22Rv1 (cell line): ENCODE data around the gene GAPVD1.
"Not testable (repeated sequence)": the region's sequence is repeated elsewhere in the genome, so short reads cannot be mapped to it uniquely, and the experiment has no call there.

ENCODE experiments used
- H3K27ac ChIP-seq: fragments of 450-650 bp; 2 replicates; pipeline ENCODE4 v1.5.1; 2017
- CTCF ChIP-seq: fragments of 450-650 bp; IDR thresholded peaks from 2 replicates; pipeline ENCODE4 v1.5.1; 2017; ENCODE audit warnings: mild to moderate bottlenecking
- ZFX ChIP-seq: fragments of 450-650 bp; IDR thresholded peaks from 2 replicates; pipeline ENCODE4 v1.6.1; 2017; ENCODE audit warnings: antibody characterized with exemption, borderline replicate concordance

Gene GAPVD1

GRCh38 chr9:125261501-125262293 is at the start of gene GAPVD1:
GAPVD1 (plus strand) TSS chr9:125261826; CDS start chr9:125298922, 37,096 bp downstream.
- H3K27ac ChIP-seq = peak within 1 kb of the TSS; percentile 77
- TF ChIP-seq ZFX (no peak), CTCF (peak; percentile 71)

GRCh38 chr9:125214186-125214585 is 47.4 kb upstream of the GAPVD1 start:
- TF ChIP-seq CTCF (no peak), ZFX (no peak)
- H3K27ac ChIP-seq = peak overlapping the region; percentile 64

- no peak overlapping the region for H3K27ac ChIP-seq
- TF ChIP-seq CTCF = no peak
- no peak for TF ChIP-seq ZFX
These were observed 43.0 kb upstream of the GAPVD1 start for GRCh38 chr9:125218621-125219020.

- H3K27ac ChIP-seq = not testable (repeated sequence)
These were observed 36.8 kb upstream of the GAPVD1 start for GRCh38 chr9:125224858-125225257.

- TF ChIP-seq ZFX = no peak
- TF ChIP-seq CTCF = no peak
- no peak overlapping the region for H3K27ac ChIP-seq
These were observed 33.9 kb upstream of the GAPVD1 start for GRCh38 chr9:125227761-125228160.

GRCh38 chr9:125233678-125234077 is 27.9 kb upstream of the GAPVD1 start:
- TF ChIP-seq ZFX (no peak), CTCF (no peak)
- peak overlapping the region; percentile 32 for H3K27ac ChIP-seq

- peak overlapping the region; percentile 32 for H3K27ac ChIP-seq
These were observed 27.5 kb upstream of the GAPVD1 start for GRCh38 chr9:125234099-125234498.

- peak overlapping the region; percentile 54 for H3K27ac ChIP-seq
- TF ChIP-seq CTCF (no peak), ZFX (no peak)
These were observed 25.7 kb upstream of the GAPVD1 start for GRCh38 chr9:125235804-125236519.

- peak overlapping the region; percentile 83 for H3K27ac ChIP-seq
These were observed 25.0 kb upstream of the GAPVD1 start for GRCh38 chr9:125236520-125237159.
